Endothelial cell of umbilical vein (primary cell): ENCODE results near the gene USP27X.
A peak's percentile ranks its signal among the peaks of the same experiment; 100 is the strongest.

ENCODE experiments used
- CTCF ChIP-seq, 2 donors: IDR thresholded peaks; 1 replicate in 1 of 2; 2 replicates in 1 of 2; pipeline ENCODE4 v1.5.1; 2011; ENCODE audit warnings: low read length in 2 of 2, mild to moderate bottlenecking in 2 of 2, moderate library complexity in 2 of 2, control low read depth in 1 of 2, inconsistent platforms in 1 of 2, low read depth in 1 of 2; ENCODE audit not compliant: insufficient read depth in 1 of 2; ENCODE audit errors: extremely low read depth in 1 of 2
- EZH2 ChIP-seq: IDR thresholded peaks from 2 replicates; pipeline ENCODE4 v1.6.1; 2012; ENCODE audit warnings: borderline replicate concordance, low read depth, mild to moderate bottlenecking, moderate library complexity, low read length, inconsistent platforms; ENCODE audit not compliant: severe bottlenecking
- MAX ChIP-seq: IDR thresholded peaks from 2 replicates; pipeline ENCODE4 v1.6.1; 2011; ENCODE audit not compliant: insufficient read depth, insufficient read length
- MYC ChIP-seq: IDR thresholded peaks from one replicate; pipeline ENCODE4 v1.6.1; 2011; ENCODE audit warnings: mild to moderate bottlenecking, low read depth, low read length
- POLR2A ChIP-seq: IDR thresholded peaks from 2 replicates; pipeline ENCODE4 v1.6.1; 2012; ENCODE audit warnings: low read depth, mild to moderate bottlenecking, control low read depth, low read length
- POLR2AphosphoS5 ChIP-seq: IDR thresholded peaks from 2 replicates; pipeline ENCODE4 v1.6.1; 2012; ENCODE audit warnings: low read depth, mild to moderate bottlenecking, control low read depth, low read length, moderate library complexity; ENCODE audit not compliant: insufficient read depth

- TF ChIP-seq MYC: no peak
- TF ChIP-seq POLR2AphosphoS5: no peak
- TF ChIP-seq CTCF (IDR thresholded peaks at IDR 0.05; ENCODE audit: extremely low read depth in 1 of 2, insufficient read depth in 1 of 2, low read depth in 1 of 2, low read length in 2 of 2): peak; percentile 62 to 68
- no peak for TF ChIP-seq EZH2
- no peak for TF ChIP-seq POLR2A
- no peak for TF ChIP-seq MAX
These were observed 36.3 kb downstream of the USP27X start for GRCh38 chrX:49915361-49916222.
